Smooth muscle cell (in vitro differentiated cells): Measurements from ENCODE around the gene TSPAN1. TPM values are rescaled to one million over a fixed set of nuclear protein-coding genes. Genes with fewer than 3 reads are reported as not detected.

Source experiments
- DNase-seq: peaks from one replicate; lab custom pipeline; 2025; ENCODE audit not compliant: unreplicated experiment; lab: John Stamatoyannopoulos, UW
- H2AFZ ChIP-seq: fragments of 200-600 bp; sonication (generic); 2 replicates; pipeline ENCODE4 v1.6.0; 2016; ENCODE audit warnings: antibody characterized with exemption, low read depth, mild to moderate bottlenecking
- H3F3A ChIP-seq: fragments of 200-600 bp; sonication (generic); 2 replicates; pipeline ENCODE4 v1.6.0; 2017; ENCODE audit warnings: antibody characterized with exemption, low read depth
- H3K27ac ChIP-seq: fragments of 200-600 bp; sonication (generic); 2 replicates; pipeline ENCODE4 v1.5.1; 2016; ENCODE audit warnings: low read depth, mild to moderate bottlenecking
- H3K27me3 ChIP-seq: fragments of 200-600 bp; sonication (generic); 2 replicates; pipeline ENCODE4 v1.6.1; 2016; ENCODE audit warnings: low read depth, mild to moderate bottlenecking
- H3K36me3 ChIP-seq: fragments of 200-600 bp; sonication (generic); 2 replicates; pipeline ENCODE4 v1.5.1; 2016; ENCODE audit warnings: low read depth
- H3K4me1 ChIP-seq: fragments of 200-600 bp; sonication (generic); 2 replicates; pipeline ENCODE4 v1.5.1; 2016; ENCODE audit warnings: low read depth
- H3K4me2 ChIP-seq: fragments of 200-600 bp; sonication (generic); 2 replicates; pipeline ENCODE4 v1.6.0; 2016; ENCODE audit warnings: mild to moderate bottlenecking
- H3K4me3 ChIP-seq: fragments of 200-600 bp; sonication (generic); 2 replicates; pipeline ENCODE4 v1.5.1; 2016; ENCODE audit warnings: mild to moderate bottlenecking
- H3K79me2 ChIP-seq: fragments of 200-600 bp; sonication (generic); 2 replicates; pipeline ENCODE4 v1.6.0; 2016; ENCODE audit warnings: low read depth, mild to moderate bottlenecking
- H3K9ac ChIP-seq: fragments of 200-600 bp; sonication (generic); 2 replicates; pipeline ENCODE4 v1.6.0; 2016; ENCODE audit warnings: low read depth
- H3K9me3 ChIP-seq: fragments of 200-600 bp; sonication (generic); replicated peaks from 2 replicates; pipeline ENCODE4 v1.5.1; 2016; ENCODE audit warnings: low read depth
- H4K20me1 ChIP-seq: fragments of 200-600 bp; sonication (generic); 2 replicates; pipeline ENCODE4 v1.6.0; 2016; ENCODE audit warnings: low read depth
- CTCF ChIP-seq: fragments of 200-600 bp; sonication (generic); IDR thresholded peaks from 2 replicates; pipeline ENCODE4 v1.5.1; 2017; ENCODE audit warnings: borderline replicate concordance, mild to moderate bottlenecking, antibody characterized with exemption; ENCODE audit not compliant: insufficient read depth, poor library complexity, severe bottlenecking
- WGBS: methylation state at CpG from one replicate; pipeline ENCODE4 v1.1.7; 2016; ENCODE audit warnings: low lambda C conversion rate; 5-methylcytosine and 5-hydroxymethylcytosine counted together
- polyA plus RNA-seq: library from polyadenylated mRNA; unstranded; fragments of >200 nt; fragmentation: Nextera tagmentation; extraction: Ambion mirVana; gene quantifications from 2 replicates; pipeline ENCODE4 v1.2.1, GENCODE V29; 2016
- total RNA-seq: library from RNA; depleted of rRNA; stranded (reverse); fragments of >200 nt; gene quantifications from 2 replicates; pipeline ENCODE4 v1.2.3, GENCODE V29; 2014

TSPAN1 gene
- total and polyA plus RNA-seq, 2 experiments from 2014 or later, result 1.7 to 2.4 TPM

GRCh38 chr1:46204406-46204742, 29.5 kb downstream of the TSPAN1 start:
- Histone ChIP-seq H3K36me3 (no peaks in the 10 kb centered on the region), H2AFZ (no peak overlapping the region), H3K4me3 (peak overlapping the region; percentile 92), H3K9me3 (no peaks in the 10 kb centered on the region), H3F3A (peaks cover 2% of the 10 kb centered on the region), H3K27ac (no peak overlapping the region), H4K20me1 (no peaks in the 10 kb centered on the region), H3K79me2 (no peaks in the 10 kb centered on the region), H3K4me2 (peak overlapping the region; percentile 99), H3K27me3 (no peaks in the 10 kb centered on the region), H3K9ac (peak overlapping the region; percentile 61), H3K4me1 (peaks cover 5% of the 10 kb centered on the region)
- 83% methylated on average over 5 of the region's 5 CpGs for WGBS
- no peak for TF ChIP-seq CTCF
- DNase-seq, result no peak

DNA sequence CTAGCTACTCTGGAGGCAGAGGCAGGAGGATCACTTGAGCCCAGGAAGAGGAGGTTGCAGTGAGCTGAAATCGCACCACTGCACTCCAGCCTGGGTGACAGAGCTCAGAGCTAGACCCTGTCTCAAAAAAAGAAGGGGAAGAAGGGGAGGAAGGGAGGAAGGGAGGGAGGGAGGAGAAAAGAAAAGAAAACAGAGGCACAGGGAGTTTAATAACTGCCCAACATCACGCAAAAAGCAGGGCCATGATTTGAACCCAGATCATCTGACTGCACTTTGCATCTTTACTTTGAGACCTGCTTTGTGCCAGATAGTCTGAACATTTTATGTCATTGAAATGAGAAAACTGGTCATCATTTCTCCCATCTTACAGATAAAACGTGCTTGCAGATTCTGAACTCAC, 30.3 kb downstream of the TSPAN1 start:
- H3F3A ChIP-seq, result no peaks in the 10 kb centered on the region
- no peaks in the 10 kb centered on the region for H3K9me3 ChIP-seq
- H3K4me2 ChIP-seq, result no peak overlapping the region
- H3K79me2 ChIP-seq, result no peaks in the 10 kb centered on the region
- no peaks in the 10 kb centered on the region for H3K27me3 ChIP-seq
- DNase-seq, result no peak
- TF ChIP-seq CTCF, result no peak
- H3K36me3 ChIP-seq, result no peaks in the 10 kb centered on the region
- no peak overlapping the region for H3K9ac ChIP-seq
- peaks cover 5% of the 10 kb centered on the region for H3K4me1 ChIP-seq
- H3K27ac ChIP-seq, result no peak overlapping the region
- H3K4me3 ChIP-seq, result no peak overlapping the region
- WGBS, result 80% methylated on average over 3 of the region's 3 CpGs
- no peaks in the 10 kb centered on the region for H4K20me1 ChIP-seq
- H2AFZ ChIP-seq, result no peak overlapping the region

DNA sequence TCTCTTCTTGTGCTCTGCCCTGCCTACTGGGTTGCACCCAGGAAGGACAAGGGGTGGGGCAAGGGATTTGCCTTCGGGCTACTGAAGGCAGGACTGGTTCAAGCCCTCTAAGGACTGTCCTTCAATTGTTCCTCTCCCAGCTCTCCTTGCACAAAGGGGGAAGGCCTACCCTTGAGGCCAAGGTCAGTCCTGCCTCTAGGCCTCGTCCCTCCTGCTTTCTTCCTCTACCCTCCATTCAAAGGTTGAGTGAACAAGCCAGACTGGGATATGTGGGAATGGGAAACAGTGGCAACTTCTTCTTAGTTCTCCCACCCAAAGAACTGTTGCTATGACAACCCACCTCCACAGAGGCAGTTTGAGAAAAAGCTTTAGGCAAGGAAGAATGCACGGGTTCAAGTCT, 30.9 kb downstream of the TSPAN1 start:
- H4K20me1 ChIP-seq, result no peaks in the 10 kb centered on the region
- no peaks in the 10 kb centered on the region for H3K36me3 ChIP-seq
- H3K9ac ChIP-seq, result no peak overlapping the region
- no peaks in the 10 kb centered on the region for H3F3A ChIP-seq
- TF ChIP-seq CTCF, result no peak
- H3K4me2 ChIP-seq, result no peak overlapping the region
- no peaks in the 10 kb centered on the region for H3K27me3 ChIP-seq
- H3K79me2 ChIP-seq, result no peaks in the 10 kb centered on the region
- no peak overlapping the region for H2AFZ ChIP-seq
- no peak for DNase-seq
- no peak overlapping the region for H3K4me3 ChIP-seq
- no peak overlapping the region for H3K27ac ChIP-seq
- WGBS, result 66% methylated on average over 3 of the region's 3 CpGs
- H3K4me1 ChIP-seq, result peaks cover 5% of the 10 kb centered on the region
- H3K9me3 ChIP-seq, result no peaks in the 10 kb centered on the region

GRCh38 chr1:46206399-46206798, 31.5 kb downstream of the TSPAN1 start:
- Histone ChIP-seq H3K79me2 (no peaks in the 10 kb centered on the region), H3F3A (no peaks in the 10 kb centered on the region), H2AFZ (no peak overlapping the region), H3K4me3 (no peak overlapping the region), H3K27ac (no peak overlapping the region), H3K4me2 (no peak overlapping the region), H3K9ac (no peak overlapping the region), H3K36me3 (no peaks in the 10 kb centered on the region), H3K27me3 (no peaks in the 10 kb centered on the region), H3K9me3 (no peaks in the 10 kb centered on the region), H4K20me1 (no peaks in the 10 kb centered on the region), H3K4me1 (peaks cover 5% of the 10 kb centered on the region)
- WGBS, result 92% methylated on average over 2 of the region's 2 CpGs
- TF ChIP-seq CTCF, result no peak
- no peak for DNase-seq
